ENCODE data around the gene OGA.

The OGA gene

GRCh38 chr10:101775273-101776160, 42.7 kb downstream of the OGA start, which contains the start of gene FGF8:
Gene FGF8 (minus strand): TSS chr10:101776114. CDS start chr10:101775900, 214 bp downstream.
- no peak for DNase-seq (ENCODE audit: low read depth)

GRCh38 chr10:101774589-101775272, 43.5 kb downstream of the OGA start:
- DNase-seq (ENCODE audit: low read depth): no peak

- DNase-seq (ENCODE audit: low read depth): no peak
Measured at GRCh38 chr10:101773923-101774588, 44.2 kb downstream of the OGA start.

DNA sequence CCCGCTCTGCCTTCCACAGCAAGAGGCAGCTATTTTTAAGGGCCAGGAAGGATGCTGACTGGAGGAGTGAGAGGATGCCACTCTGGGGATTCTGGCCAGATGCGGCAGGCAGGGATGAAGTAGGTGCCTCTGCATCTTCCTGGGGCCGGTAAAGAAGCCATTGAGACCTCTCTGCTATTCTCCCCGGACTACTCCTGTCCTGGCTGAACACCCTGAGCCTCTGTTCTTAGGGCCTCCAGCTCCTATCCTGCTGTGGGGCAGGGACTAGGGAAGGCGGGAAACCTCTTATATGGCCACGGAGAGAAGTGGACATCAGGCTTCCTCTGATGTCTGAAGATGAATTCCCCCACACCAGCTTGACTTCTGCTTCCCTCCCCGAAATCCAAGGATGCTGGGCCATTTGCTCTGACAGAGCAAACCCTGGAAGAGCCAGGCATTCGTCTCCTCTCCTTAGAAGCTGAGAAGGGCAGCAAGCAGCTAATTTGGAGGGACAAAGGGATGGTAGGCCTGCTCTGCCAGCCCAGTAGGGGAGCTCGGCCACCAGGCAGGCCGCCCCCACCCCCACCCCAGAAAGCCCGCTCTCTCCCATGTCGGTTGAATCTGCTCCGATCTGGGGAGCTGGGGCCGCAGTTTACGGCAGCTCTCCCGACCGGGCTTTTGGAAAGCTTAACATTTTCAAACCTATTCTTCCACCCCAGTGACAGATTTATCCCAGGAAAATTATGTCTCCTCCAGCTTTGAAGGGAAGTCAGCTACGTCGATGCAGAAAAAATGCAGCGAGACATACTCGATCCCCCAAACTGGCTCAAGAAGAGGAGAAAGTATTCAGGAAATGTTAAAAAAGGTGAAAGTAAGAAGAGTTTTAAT, 45.1 kb downstream of the OGA start:
- DNase-seq (ENCODE audit: low read depth): no peak

- DNase-seq (ENCODE audit: low read depth): no peak
Measured at GRCh38 chr10:101772017-101772894, 46.0 kb downstream of the OGA start.

GRCh38 chr10:101771380-101771779, 46.9 kb downstream of the OGA start:
- DNase-seq (ENCODE audit: low read depth): no peak

DNA sequence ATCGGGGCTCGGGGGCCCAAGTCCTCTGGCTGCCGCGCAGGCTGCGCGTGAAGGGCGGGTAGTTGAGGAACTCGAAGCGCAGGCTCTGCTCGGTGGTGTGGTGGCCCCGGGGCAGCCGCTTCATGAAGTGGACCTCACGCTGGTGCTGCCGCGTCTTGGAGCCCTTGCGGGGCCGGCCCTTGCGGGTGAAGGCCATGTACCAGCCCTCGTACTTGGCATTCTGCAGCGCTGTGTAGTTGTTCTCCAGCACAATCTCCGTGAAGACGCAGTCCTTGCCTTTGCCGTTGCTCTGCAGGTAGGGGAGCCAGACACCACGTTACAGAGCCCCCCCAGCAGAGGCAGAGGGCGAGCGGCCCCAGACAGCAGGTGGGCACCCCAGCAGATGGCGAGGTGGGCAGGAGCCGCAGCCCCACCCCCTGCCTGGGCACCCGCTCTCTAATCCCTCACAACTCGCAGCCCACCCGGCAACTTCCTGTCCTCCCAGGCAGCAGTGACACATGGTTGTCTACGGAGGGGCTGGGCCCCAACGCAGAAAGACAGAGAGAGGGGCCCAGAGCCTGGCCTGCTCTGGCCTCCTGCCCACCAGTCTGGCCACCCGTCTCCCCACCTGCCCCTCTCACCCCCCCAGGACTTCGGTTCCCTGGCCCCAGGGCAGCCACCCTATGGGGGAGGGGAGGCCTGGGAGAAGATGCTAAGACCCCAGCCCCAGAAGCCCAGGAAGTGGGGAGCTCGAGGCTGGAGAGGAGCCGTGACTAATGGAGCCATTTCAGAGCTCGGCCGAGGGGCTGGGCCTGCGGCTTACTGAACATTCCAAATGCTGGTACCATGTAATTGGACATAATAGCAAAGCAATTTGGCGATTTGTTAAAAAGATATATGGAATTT, 47.7 kb downstream of the OGA start:
- DNase-seq (ENCODE audit: low read depth): no peak

GRCh38 chr10:101769541-101770180, 48.6 kb downstream of the OGA start:
- no peak for DNase-seq (ENCODE audit: low read depth)

DNA sequence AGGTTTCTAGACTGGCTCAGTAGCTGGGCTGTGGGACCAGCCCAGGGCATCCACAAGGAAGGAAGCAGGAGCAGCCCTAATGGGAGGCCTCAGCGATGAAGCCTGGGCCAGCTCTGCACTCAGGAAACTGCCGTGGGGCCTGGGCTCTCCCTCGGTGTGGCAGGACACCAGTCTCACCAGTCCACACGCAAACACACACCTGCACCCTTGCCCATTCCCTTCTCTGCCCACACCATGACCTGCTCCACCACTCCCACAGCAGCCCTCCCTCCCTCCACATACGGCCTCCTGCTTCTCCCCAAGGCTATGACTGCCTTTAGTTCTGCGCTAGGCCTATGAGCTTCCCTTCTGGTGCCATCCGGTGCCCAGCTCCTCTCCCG, 49.5 kb downstream of the OGA start:
- no peak for DNase-seq (ENCODE audit: low read depth)

DNA sequence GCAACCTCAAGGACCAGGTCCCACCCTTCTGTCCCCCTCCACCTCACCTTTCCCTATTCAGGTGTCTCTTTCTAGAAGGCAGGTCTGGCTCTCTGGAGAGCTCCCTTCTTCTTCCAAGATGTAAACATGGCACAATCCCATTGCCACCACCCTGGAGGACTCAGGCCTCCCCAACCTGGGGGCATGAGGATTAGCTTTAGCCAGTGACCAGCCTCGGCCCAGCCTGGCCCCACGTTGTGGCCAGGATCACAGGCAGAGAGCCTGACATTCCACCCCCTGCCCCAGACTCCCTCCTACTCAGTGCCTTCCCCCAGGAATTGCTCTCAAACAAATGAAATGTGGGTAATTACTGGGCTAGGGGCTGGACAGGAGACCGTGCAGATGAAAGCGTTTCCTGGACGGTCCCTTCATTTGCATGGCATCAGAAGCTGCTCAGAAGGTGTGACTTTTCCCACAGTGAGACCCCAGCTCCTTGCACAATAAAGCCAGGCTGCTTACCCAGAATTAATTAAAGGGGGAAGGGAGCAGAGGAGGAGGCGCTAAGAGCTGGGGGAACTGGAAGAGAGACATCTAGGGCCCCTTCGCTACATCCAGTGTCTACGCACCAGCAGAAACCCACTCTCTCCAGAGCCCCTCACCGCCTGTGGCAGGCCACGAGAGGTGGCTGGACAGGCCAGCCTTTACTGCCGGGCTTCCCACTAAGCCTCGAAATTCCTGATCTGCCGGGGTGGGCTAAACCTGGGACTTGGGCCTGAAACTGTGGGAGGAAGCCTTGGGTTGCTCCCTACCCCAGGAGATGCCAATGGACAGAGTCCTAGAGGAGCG, 50.1 kb downstream of the OGA start:
- no peak for DNase-seq (ENCODE audit: low read depth)

DNA sequence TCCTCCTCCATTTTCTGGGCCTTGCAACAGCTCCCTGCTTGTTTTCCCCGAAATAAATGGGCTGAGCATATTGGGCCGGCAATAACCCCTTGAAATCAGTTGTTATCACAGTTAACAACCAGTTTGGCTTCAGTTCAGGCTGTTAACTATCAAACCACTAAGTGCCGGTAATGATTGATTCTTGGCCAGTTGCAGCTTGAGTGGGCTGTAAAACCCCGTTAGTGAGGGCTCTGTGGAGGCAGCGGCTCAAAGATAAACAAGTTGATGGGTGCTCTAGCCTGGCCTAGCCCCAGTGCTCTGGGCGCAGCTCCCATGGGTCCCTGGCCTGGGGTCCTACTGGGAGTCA, 50.7 kb downstream of the OGA start:
- DNase-seq (ENCODE audit: low read depth): no peak

DNA sequence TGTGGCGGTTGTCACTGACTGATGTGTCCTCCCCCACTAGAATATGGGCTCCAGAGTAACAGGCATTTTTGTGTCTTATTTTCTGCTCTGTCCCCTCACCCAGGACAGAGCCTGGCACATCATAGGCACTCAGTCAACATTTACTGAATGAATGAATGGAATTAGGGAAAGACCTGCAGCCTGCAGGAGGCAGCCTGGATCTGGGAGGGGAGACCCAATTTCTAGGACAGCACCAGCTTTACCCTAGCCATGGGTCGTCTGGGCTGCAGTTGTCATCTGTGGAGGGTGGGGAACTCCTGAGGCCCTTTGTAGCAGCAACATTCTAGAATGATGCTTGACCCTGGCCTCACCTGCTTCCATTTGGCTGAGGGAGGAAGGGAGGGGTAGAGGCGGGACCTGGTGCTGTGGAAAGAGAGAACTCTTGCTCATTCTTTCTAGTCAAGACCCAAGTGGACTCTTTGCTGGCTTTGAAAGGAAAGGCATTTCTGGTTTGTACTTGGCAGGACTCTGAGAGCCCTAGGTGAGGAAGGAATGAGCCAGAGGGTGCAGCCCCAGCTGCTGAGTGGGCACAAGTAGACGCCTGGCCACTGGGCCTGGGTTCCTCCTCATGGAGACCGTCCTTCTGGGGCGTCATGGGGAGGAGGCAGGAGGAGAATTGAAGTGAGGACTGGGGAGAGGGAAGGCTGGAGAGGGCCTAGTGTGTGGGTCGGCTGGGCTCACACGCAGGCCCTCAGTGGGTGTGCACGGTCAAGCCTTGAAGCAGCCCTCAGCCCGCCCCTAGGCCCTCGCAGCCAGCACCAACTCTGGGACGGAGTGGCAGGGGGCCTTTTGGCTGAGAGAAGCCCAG, 51.3 kb downstream of the OGA start:
- no peak for DNase-seq (ENCODE audit: low read depth)

- no peak for DNase-seq (ENCODE audit: low read depth)
Measured at GRCh38 chr10:101766306-101766705, 51.9 kb downstream of the OGA start.

GRCh38 chr10:101763141-101763846, 55.0 kb downstream of the OGA start:
- no peak for DNase-seq (ENCODE audit: low read depth)

GRCh38 chr10:101762736-101763135, 55.5 kb downstream of the OGA start:
- DNase-seq (ENCODE audit: low read depth): no peak

DNA sequence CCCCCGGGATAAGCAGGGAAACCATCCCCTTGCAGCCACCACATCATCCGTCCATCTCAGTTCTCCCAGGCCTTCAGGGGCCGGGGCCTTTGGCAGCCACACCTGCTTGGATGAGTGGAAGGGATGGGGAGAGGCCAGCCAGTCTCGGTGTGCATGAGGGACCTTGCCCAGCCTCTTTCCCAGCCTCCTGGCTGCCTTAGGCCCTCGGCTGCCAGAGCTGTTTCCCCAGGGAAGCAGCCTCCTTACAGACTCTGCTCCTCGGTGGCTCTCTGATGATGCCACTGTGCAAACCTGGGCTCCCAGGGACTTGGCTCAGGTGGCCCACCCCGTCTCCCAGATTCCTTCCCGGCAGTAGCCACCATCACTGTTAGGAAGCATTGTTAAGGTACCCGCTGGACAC, 57.0 kb downstream of the OGA start:
- no peak for DNase-seq (ENCODE audit: low read depth)

- no peak for DNase-seq (ENCODE audit: low read depth)
Measured at GRCh38 chr10:101760510-101760909, 57.7 kb downstream of the OGA start.

Data from stimulated activated CD8-positive, alpha-beta memory T cell treated with anti-CD3 and anti-CD28 coated beads, Interleukin-12 subunit alpha, Interleukin-12 subunit beta, amount 100 ng/mL, for 4 hours (primary cell).